K562 (cell line): Measurements from ENCODE around the gene PPM1G. TPM values are rescaled to one million over a fixed set of nuclear protein-coding genes. Genes with fewer than 3 reads are reported as not detected.
A peak's percentile ranks its signal among the peaks of the same experiment; 100 is the strongest.

Experiments
- ARHGAP35 ChIP-seq: fragments of 450-650 bp; IDR thresholded peaks from 2 replicates; pipeline ENCODE4 v1.6.1; 2018; ENCODE audit not compliant: partially characterized antibody
- BHLHE40 ChIP-seq: IDR thresholded peaks from 2 replicates; pipeline ENCODE4 v1.6.1; 2011; ENCODE audit warnings: low read length, improper control_type of control experiment
- CBFB ChIP-seq: sonication (generic); formaldehyde crosslinking; IDR thresholded peaks from 2 replicates; pipeline ENCODE4 v1.4.0; 2020; ENCODE audit warnings: mild to moderate bottlenecking, missing genetic modification reagents
- GTF2F1 ChIP-seq: IDR thresholded peaks from 2 replicates; pipeline ENCODE4 v1.6.1; 2011; ENCODE audit warnings: low read depth, low read length, improper control_type of control experiment
- HDGF ChIP-seq: fragments of 450-650 bp; IDR thresholded peaks from 2 replicates; pipeline ENCODE4 v1.6.1; 2016
- JUND ChIP-seq, 2 experiments: IDR thresholded peaks; 2 replicates in 1 of 2; 3 replicates in 1 of 2; pipeline ENCODE4 v1.6.1; 2011; ENCODE audit warnings: borderline replicate concordance in 2 of 2, low read depth in 2 of 2, low read length in 2 of 2, improper control_type of control experiment in 1 of 2, missing biosample characterization in 1 of 2, missing genetic modification characterization in 1 of 2, missing genetic modification reagents in 1 of 2
- KLF1 ChIP-seq: fragments of 450-650 bp; IDR thresholded peaks from 2 replicates; pipeline ENCODE4 v1.6.1; 2016; ENCODE audit warnings: missing genetic modification characterization, missing compliant biosample characterization
- NELFE ChIP-seq: IDR thresholded peaks from 2 replicates; pipeline ENCODE4 v1.6.1; 2011; ENCODE audit warnings: mild to moderate bottlenecking; ENCODE audit not compliant: insufficient read depth, insufficient read length
- NR2F6 ChIP-seq: fragments of 450-650 bp; formaldehyde crosslinking; IDR thresholded peaks from 2 replicates; pipeline ENCODE4 v1.4.0; 2020; ENCODE audit warnings: mild to moderate bottlenecking
- POLR2AphosphoS5 ChIP-seq: IDR thresholded peaks from 2 replicates; pipeline ENCODE4 v1.6.1; 2011; ENCODE audit warnings: mild to moderate bottlenecking, low read depth, low read length, moderate library complexity; ENCODE audit not compliant: control insufficient read depth, insufficient read depth
- ZBTB8A ChIP-seq: fragments of 450-650 bp; IDR thresholded peaks from 2 replicates; pipeline ENCODE4 v1.6.1; 2018; ENCODE audit warnings: mild to moderate bottlenecking, moderate library complexity; ENCODE audit not compliant: partially characterized antibody
- ZFP30 ChIP-seq: fragments of 250-450 bp; sonication (Bioruptor Pico); IDR thresholded peaks from 2 replicates; pipeline ENCODE4 v1.8.0; 2022; ENCODE audit warnings: moderate library complexity, mild to moderate bottlenecking, inconsistent platforms, borderline replicate concordance
- ZNF224 ChIP-seq: sonication (generic); formaldehyde crosslinking; IDR thresholded peaks from 2 replicates; pipeline ENCODE4 v1.8.0; 2022; ENCODE audit warnings: mild to moderate bottlenecking, missing genetic modification reagents
- ZNF274 ChIP-seq: IDR thresholded peaks from 2 replicates; pipeline ENCODE4 v1.6.1; 2011; ENCODE audit warnings: low read depth, mild to moderate bottlenecking, low read length, moderate library complexity, borderline replicate concordance
- ZNF584 ChIP-seq: fragments of 200-800 bp; sonication (Bioruptor generic); IDR thresholded peaks from 2 replicates; pipeline ENCODE4 v1.6.1; 2016; ENCODE audit warnings: low read depth, mild to moderate bottlenecking, missing genetic modification characterization, missing compliant biosample characterization
- ZNF780A ChIP-seq: fragments of 250-450 bp; sonication (Bioruptor Pico); IDR thresholded peaks from 2 replicates; pipeline ENCODE4 v1.5.0; 2021; ENCODE audit warnings: mild to moderate bottlenecking
- polyA plus RNA-seq, 8 experiments: library from polyadenylated mRNA; depleted of rRNA in 4 of 8; stranded (reverse) in 5 of 8; unstranded in 3 of 8; fragments of >200 nt; fragmentation: Nextera tagmentation in 2 of 8; fragmentation: Illumina TruSeq in 1 of 8; extraction: Ambion mirVana in 2 of 8; extraction: Trizol in 1 of 8; gene quantifications; 2 replicates each; pipeline versions ENCODE4 v1.2.1 to v1.2.3, GENCODE V29; 2011 to 2014; ENCODE audit warnings: inconsistent platforms in 1 of 8, missing spikeins in 1 of 8
- total RNA-seq, 7 experiments: library from RNA; depleted of rRNA in 6 of 7; stranded (reverse); fragments of >200 nt in 6 of 7; fragmentation: Illumina TruSeq in 2 of 7; extraction: Trizol in 2 of 7; gene quantifications; 2 replicates each; pipeline versions ENCODE4 v1.2.1 to v1.2.3, GENCODE V29; 2011 to 2021; ENCODE audit warnings: low replicate concordance in 1 of 7
- TF ChIP-seq, protein P1 (sequence below): fragments of 250-450 bp; sonication (Bioruptor Pico); IDR thresholded peaks from 2 replicates; pipeline ENCODE4 v1.5.0; 2020; ENCODE audit warnings: mild to moderate bottlenecking
- TF ChIP-seq, protein P2 (sequence below): fragments of 250-450 bp; sonication (Bioruptor Pico); IDR thresholded peaks from 2 replicates; pipeline ENCODE4 v1.8.0; 2022; ENCODE audit warnings: moderate library complexity, mild to moderate bottlenecking, inconsistent platforms
- TF ChIP-seq, protein P3 (sequence below): sonication (generic); formaldehyde crosslinking; IDR thresholded peaks from 2 replicates; pipeline ENCODE4 v1.4.0; 2020; ENCODE audit warnings: mild to moderate bottlenecking, missing genetic modification reagents
- TF ChIP-seq, protein P4 (sequence below): fragments of 450-650 bp; IDR thresholded peaks from 2 replicates; pipeline ENCODE4 v1.6.1; 2016; ENCODE audit warnings: antibody characterized with exemption

PPM1G gene
- total and polyA plus RNA-seq, 9 of the 15 experiments (the other 6 are each of a cell fraction or from before 2014, with no cell fraction given): 61.7 to 230 (median 153) TPM

DNA sequence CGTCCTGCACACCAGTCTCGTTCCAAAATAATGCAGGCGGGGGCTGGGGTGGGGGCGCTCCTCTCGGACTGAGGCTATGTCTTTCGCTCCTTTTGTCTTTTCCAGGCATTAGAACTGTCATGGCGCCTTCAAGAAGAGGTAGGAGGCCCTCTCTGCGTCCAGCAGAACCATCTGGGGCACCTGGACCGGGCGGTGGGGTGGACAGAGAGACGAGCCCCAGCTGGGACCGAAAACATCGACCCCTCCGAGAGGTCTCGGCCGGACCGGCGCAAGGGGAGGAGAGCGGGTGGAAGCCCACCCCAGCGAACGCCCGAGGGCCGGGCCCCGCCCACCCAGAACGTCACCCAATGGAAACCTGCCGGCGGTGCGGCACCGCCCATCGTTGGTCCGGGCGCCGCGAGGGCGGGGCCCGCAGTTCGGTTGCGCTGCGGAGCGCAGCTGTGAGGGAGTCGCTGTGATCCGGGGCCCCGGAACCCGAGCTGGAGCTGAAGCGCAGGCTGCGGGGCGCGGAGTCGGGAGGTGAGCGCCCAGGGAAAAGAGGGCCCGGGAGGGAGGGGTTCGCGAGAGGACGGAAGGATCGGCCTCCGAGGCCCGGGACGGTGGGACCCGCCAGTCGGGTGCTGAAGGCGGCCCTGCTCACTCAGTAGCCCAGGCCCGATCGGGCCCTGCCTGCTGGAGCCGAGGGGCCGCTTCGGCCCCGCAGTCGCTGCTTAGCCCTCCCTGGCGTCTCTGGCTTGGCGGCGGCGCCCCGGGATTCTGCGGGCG lies 19.0 kb upstream of the PPM1G start, which contains the start of gene NRBP1 (continued):
- TF ChIP-seq ZBTB8A: no peak
- no peak for TF ChIP-seq CBFB (CRISPR knock-in tag)
- TF ChIP-seq ZNF224: no peak
- TF ChIP-seq JUND (IDR thresholded peaks at IDR 0.05; ENCODE audit: borderline replicate concordance, low read depth, low read length): no peak; the same call in 1 of the 2 replicates
- no peak; the same call in 2 of the 3 replicates for TF ChIP-seq JUND (tag; IDR thresholded peaks at IDR 0.05; ENCODE audit: borderline replicate concordance, low read depth, low read length)
- no peak for TF ChIP-seq ZFP30
- no peak for TF ChIP-seq ZNF780A (CRISPR knock-in tag)
- TF ChIP-seq ZNF274: no peak
- peak; percentile 80 for TF ChIP-seq POLR2AphosphoS5
- TF ChIP-seq, protein P1, sequence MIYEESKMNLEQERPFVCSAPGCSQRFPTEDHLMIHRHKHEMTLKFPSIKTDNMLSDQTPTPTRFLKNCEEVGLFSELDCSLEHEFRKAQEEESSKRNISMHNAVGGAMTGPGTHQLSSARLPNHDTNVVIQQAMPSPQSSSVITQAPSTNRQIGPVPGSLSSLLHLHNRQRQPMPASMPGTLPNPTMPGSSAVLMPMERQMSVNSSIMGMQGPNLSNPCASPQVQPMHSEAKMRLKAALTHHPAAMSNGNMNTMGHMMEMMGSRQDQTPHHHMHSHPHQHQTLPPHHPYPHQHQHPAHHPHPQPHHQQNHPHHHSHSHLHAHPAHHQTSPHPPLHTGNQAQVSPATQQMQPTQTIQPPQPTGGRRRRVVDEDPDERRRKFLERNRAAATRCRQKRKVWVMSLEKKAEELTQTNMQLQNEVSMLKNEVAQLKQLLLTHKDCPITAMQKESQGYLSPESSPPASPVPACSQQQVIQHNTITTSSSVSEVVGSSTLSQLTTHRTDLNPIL: no peak
- no peak for TF ChIP-seq ZNF584 (CRISPR knock-in tag)
- TF ChIP-seq NELFE: no peak
- TF ChIP-seq, protein P2, sequence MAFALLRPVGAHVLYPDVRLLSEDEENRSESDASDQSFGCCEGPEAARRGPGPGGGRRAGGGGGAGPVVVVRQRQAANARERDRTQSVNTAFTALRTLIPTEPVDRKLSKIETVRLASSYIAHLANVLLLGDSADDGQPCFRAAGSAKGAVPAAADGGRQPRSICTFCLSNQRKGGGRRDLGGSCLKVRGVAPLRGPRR (CRISPR knock-in tag): no peak
- TF ChIP-seq, protein P3, sequence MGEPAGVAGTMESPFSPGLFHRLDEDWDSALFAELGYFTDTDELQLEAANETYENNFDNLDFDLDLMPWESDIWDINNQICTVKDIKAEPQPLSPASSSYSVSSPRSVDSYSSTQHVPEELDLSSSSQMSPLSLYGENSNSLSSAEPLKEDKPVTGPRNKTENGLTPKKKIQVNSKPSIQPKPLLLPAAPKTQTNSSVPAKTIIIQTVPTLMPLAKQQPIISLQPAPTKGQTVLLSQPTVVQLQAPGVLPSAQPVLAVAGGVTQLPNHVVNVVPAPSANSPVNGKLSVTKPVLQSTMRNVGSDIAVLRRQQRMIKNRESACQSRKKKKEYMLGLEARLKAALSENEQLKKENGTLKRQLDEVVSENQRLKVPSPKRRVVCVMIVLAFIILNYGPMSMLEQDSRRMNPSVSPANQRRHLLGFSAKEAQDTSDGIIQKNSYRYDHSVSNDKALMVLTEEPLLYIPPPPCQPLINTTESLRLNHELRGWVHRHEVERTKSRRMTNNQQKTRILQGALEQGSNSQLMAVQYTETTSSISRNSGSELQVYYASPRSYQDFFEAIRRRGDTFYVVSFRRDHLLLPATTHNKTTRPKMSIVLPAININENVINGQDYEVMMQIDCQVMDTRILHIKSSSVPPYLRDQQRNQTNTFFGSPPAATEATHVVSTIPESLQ: no peak
- TF ChIP-seq HDGF: no peak
- no peak for TF ChIP-seq NR2F6
- no peak for TF ChIP-seq GTF2F1
- TF ChIP-seq, protein P4, sequence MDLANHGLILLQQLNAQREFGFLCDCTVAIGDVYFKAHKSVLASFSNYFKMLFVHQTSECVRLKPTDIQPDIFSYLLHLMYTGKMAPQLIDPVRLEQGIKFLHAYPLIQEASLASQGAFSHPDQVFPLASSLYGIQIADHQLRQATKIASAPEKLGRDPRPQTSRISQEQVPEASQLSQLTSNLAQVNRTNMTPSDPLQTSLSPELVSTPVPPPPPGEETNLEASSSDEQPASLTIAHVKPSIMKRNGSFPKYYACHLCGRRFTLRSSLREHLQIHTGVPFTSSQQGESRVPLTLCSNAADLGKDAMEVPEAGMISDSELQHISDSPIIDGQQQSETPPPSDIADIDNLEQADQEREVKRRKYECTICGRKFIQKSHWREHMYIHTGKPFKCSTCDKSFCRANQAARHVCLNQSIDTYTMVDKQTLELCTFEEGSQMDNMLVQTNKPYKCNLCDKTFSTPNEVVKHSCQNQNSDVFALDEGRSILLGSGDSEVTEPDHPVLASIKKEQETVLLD: no peak
- no peak for TF ChIP-seq ARHGAP35
- peak; percentile 75; the same call in 1 of the 2 replicates for TF ChIP-seq KLF1 (tag)
- TF ChIP-seq BHLHE40: 0 out of 2 replicates have a peak, but pooled peaks have one; percentile 11
